ENCODE measurements around the gene ALKBH8.
"Not testable (repeated sequence)": the region's sequence is repeated elsewhere in the genome, so short reads cannot be mapped to it uniquely, and the experiment has no call there.

Gene ALKBH8

DNA sequence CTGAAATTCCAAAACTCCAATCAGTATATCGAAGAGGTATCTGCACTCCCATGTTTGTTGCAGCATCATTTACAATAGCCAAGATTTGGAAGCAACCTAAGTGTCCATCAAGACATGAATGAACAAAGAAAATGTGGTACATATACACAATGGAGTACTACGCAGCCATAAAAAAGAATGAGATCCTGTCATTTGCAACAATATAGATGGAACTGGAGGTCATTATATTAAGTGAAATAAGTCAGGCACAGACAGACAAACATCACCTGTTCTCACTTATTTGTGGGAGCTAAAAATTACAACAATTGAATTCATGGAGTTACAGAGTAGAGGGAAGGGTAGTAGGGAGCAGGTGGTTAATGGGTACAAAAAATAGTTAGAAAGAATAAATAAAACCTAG lies 13.6 kb upstream of the ALKBH8 start:
- in situ Hi-C loops (cut with MboI; ENCODE audit: low sequenced_read_pairs), result not testable (repeated sequence)

DNA sequence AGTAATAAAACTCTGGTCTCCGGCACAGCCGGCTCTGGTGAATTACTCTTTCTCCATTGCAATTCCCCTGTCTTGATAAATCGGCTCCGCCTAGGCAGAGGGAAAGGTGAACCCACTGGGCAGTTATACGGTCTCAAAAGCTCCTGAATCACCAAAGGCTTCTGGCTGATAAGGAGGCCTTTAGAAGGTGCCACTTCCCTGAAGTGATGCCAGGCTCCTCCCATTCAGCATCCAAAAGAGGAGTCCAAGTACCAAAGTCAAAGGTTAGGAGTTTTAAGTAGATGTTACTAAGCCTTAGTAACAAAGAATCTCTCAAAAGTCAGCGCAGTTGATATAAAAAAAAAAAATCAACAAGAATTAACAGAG lies 11.8 kb upstream of the ALKBH8 start:
- in situ Hi-C loops (cut with MboI; ENCODE audit: low sequenced_read_pairs), result no loop called here

DNA sequence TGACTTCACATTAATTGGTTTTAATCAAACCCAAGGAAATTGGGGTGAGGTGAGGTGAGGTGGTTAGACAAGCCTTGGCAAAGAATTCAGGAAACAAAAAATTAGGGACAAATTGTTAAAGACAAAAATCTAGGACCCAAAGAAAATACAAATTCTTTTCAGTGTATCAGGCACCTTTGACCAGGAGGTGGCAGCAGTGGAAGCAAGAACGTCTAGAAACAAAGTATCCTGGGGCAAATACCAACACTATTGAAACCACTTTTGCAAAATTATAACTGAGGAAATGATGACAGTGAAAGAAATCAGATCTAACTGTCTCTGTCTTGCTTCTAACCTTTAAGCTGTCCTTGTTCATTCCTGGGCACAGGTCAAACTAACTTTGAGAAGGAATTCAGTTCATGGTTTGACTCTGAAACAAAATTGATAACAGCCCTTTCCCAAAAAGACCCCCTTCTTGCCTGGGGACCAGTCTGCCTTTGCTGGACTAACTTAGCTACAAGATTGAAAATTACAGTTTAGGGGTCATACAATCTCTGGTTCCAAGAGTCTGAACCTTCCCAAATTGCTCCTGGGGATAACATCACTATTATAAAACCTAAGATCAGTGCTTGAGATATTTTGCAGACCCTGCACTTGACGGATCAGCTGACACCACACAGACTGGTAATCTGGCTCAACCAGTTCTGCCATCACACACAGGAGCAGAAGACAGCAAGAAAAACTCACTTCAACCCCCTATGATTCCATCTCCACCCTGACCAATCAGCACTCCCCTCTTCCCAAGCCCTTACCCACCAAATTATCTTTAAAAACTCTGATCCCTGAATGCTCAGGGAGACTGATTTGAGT lies 11.2 kb upstream of the ALKBH8 start:
- in situ Hi-C loops (cut with MboI; ENCODE audit: low sequenced_read_pairs), result not testable (repeated sequence)

DNA sequence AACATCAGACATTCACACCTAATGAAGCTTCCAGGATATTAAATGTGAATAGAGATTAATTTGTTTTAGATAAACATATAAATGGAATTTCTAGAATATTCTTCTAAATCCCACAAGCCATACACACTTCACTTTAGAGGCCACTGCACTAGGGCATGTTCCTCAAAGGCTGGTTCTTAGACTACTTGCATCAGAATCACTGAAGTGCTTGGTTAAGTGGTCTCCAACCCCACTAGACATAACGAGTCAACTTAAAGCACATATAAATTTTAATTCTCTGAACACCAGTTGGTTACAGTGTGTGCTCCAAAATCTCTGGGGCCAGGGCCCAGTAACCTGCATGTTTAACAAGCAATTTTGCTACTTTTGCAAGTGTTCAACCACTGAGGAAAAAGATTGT lies 7.9 kb upstream of the ALKBH8 start:
- in situ Hi-C loops (cut with MboI; ENCODE audit: low sequenced_read_pairs), result no loop called here

DNA sequence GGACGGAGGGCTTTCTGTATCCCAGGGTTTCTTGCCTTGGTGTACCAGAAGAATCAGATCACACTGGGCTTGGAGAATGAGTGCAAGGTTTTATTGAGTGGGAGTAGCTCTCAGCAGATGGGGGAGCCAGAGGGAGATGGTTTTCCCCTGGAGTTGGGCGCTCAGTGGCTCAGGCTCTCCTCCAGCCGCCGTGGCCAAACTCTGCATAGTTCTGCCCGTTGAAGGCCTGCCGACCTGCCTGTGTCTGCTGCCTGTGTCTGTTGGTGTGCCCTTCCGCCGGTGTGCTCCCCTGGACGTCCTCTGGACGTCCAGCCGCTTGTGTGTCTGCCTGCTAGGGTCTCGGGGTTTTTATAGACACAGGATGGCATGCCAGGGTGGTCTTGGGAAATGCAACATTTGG lies 4.5 kb upstream of the ALKBH8 start:
- in situ Hi-C loops (cut with MboI; ENCODE audit: low sequenced_read_pairs), result no loop called here

DNA sequence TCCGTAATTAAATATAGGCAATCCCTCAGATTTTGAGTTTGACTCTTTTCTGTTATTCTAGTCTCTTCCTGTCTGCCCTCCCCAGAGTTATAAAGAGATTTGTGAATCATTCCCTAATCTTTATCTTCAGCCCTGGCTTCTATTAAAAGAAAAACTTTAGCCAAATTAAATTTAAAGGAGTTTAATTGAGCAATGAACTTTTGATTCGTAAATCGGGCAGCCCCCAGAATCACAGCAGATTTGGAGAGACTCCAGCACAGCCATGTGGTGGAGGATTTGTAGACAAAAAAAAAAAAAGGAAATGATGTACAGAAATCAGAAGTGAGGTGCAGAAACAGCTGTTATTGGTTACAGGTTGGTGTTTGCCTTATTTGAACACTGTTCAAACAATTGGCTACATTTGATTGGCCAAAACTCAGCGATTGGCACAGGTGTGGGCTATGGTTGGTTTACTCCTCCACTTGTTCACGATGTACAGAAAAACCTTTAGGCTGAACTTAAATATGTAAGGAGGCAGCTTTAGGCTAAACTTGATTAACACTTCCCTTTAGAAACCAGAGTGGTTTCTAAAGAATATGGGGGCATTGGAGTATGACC lies 2.3 kb upstream of the ALKBH8 start:
- in situ Hi-C loops (cut with MboI; ENCODE audit: low sequenced_read_pairs), result no loop called here

DNA sequence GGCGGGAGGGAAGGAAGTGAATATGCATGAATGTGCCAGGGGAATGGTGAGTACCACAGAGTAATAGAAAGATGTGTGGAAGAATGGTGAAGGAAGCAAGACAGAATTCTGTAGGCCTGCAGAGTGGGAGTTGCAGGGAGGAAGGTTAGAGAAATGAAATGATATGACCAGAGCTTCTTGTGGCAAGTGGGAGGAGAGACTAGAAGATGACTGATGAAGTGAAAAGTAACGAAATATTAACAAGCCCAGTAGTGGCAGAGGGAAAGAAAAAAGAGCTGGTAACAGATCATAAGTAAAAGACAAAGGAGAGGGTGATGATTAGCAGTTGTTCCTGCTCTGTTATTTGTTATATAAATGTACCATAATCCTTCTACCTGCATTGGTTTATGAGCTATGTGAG lies 1.0 kb upstream of the ALKBH8 start:
- in situ Hi-C loops (cut with MboI; ENCODE audit: low sequenced_read_pairs), result no loop called here

DNA sequence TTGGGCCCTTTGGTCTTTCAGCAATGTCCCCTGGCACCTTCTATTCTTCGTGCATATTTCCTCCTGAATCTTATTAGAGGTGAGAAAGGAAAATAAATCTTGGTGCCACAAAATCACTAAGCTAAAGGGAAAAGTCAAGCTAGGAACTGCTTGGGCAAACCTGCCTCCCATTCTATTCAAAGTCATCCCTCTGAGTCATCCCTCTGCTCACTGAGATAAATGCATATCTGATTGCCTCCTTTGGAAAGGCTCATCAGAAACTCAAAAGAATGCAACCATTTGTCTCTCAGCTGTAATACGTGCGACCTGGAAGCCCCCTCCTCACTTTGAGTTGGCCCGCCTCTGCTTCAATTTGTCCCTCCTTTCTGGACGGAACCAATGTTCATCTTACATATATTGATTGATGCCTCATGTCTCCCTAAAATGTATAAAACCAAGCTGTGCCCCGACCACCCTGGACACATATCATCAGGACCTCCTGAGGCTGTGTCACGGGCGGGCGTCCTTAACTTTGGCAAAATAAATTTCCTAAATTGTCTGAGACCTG lies 493 bp upstream of the ALKBH8 start:
- in situ Hi-C loops (cut with MboI; ENCODE audit: low sequenced_read_pairs), result not testable (repeated sequence)

DNA sequence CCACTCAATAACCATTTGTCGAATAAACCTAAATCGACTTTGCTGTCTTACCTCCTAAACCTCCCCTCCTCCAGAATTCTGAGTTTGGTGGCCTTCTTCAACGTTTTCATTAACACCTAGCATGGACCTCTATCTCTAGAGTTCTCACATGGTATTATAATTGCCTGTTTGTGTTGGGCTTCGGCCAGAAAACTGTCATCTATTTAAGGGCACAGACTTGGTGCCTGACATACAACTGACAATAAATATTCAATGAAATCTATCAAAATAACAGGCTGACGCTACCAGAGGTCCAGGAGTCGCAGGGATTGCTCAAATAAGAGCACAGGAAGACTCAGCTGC lies 687 bp downstream of the ALKBH8 start:
- in situ Hi-C loops (cut with MboI; ENCODE audit: low sequenced_read_pairs), result no loop called here

DNA sequence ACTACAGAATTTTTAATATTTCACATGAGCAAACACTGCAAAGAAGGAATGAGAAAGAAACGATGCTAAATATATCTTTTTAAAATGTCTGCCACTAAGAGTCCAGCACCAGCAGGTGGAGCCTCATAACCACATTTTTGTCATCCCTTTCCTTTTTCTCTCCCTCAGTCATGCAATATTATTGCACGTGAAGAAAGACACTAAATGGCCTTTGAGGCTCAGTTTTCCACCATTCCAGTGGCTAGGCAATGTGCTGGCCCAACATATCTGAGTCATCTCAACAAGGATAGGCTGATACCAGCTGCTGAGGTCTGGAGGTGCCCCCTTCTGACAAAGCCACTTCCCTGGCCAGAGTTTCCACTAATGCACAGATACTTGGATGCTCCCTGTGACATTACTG lies 1.8 kb downstream of the ALKBH8 start:
- in situ Hi-C loops (cut with MboI; ENCODE audit: low sequenced_read_pairs), result no loop called here

DNA sequence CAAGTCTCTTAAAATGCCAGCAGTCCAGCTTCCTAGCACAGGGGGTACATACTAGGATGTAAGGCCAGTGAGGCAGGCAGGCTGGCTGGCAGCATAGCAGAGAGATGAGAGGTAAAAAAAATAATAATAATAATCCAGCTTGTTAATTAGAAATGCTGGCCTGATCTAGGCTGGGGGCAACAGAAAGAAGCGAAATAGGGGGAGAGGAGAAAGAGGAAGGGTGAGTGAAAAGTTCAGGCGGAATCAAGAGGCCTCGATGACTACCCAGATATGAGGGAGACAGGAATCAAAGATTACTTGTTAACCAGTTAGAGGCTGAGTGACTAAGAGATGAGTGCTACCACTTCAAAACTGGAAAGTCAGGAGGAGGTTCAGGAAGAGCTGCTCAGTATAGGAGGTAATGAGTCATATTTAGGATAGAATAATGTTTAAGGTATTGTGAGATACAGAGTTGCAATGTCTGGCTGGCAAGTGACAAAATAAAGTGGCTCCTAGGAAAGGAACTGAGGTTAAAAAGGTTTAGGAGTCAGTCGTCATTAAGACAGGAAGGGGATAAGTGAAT lies 2.8 kb downstream of the ALKBH8 start:
- in situ Hi-C loops (cut with MboI; ENCODE audit: low sequenced_read_pairs), result no loop called here

DNA sequence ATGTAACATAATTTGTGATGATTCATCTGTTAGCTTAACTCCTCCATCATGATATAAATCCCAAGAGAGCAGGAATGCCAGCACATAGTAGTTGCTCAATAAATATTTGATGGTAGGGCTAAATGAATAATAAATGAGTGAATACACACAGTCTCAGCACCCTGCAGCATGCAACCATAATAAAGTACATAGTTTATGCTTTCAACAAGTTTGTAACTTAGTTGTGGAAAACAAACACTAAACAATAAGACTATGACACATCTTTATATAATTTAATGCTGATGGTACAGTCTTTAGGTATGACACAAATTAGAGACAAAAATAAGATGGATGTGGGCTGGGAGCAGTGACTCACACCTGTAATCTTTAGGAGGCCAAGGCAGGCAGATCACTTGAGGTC lies 3.8 kb downstream of the ALKBH8 start:
- in situ Hi-C loops (cut with MboI; ENCODE audit: low sequenced_read_pairs), result no loop called here

DNA sequence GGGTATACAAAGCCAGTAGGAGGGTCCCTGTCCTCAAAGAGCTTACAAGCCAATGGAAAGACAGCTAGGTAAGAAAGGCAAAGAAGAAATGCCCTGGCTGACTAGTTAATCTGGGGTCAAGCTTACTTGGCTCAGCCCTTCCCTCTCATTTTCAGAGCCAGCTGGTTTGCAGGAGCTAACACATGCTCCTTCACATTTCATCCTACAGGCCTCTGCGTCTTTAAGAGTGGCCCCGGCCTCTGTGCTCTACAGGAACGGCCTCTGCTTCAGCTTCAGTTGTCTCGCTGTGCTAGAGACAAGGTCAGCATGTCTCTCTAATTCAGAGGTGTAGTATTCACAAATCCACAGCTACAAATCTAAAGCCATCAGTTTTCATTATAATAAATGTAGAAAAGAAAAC lies 15.2 kb downstream of the ALKBH8 start:
- in situ Hi-C loops (cut with MboI; ENCODE audit: low sequenced_read_pairs), result loop anchor here (10.0 kb wide), 1 partner anchor 134 kb away; no protein-coding TSS in a partner anchor

DNA sequence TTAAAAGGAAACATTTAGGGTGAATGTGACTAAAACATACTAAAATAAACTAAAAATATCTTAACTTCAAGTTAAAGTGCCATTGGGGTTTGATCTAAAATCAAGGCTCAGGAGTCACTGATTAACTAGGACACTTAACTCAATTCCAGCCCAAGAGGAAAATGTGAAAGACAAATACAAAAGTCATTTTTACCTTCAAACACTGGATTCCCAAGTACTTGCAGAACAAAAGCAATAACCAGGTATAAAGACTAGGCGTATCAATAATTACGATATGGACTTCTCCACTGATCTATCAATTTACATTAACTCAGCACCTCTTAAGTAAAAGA lies 15.6 kb downstream of the ALKBH8 start:
- in situ Hi-C loops (cut with MboI; ENCODE audit: low sequenced_read_pairs), result loop anchor here (10.0 kb wide), 1 partner anchor 135 kb away; no protein-coding TSS in a partner anchor

DNA sequence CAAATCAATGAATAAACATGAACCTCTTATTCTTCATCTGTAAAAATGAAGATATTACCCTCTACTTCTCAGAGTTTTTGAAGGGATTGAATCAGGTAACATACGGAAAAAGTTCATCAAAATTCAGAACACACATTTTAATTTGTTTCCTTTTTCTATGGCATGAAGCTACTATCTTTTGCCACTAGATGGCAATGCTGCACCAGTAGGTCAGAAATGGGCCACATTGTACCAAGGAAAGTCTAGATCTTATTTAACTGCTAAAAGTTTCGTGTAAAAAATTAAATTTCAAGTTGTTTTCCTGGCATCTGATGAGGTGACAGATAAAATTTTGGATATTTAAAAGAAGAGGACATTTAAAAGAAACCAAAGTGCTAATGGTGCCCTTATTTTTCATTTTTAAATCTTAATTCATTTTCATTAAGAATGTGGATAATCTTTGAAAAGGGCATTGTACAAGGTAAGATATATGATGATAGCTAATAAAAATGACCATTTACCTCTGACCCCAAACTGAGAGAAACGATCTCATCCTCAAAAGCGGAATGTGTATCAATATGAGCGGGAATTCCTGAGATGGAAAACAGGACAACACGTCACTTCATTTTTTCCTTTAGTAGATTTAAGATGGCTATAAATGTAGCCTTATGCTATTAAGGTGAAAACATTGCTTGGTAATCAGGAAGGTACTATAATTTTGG lies 16.1 kb downstream of the ALKBH8 start:
- in situ Hi-C loops (cut with MboI; ENCODE audit: low sequenced_read_pairs), result no loop called here

DNA sequence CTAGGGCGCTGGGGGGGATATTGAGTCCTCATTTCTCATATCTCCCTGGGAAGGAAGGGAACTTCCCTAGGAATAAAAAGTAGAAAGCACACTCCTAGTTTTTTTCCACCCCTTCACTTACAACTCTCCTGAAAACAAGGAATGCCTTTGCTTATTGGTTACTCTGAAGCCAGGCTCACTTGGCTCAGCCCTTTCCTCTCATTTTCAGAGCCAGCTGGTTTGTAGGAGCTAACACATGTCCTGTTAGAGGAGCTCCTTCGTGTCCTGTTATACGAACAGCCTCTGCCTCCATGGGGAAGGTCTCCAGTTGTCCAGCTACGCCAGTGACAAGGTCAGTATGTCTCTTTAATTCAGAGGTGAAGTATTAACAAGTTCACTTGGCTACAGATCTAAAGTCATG lies 17.6 kb downstream of the ALKBH8 start:
- in situ Hi-C loops (cut with MboI; ENCODE audit: low sequenced_read_pairs), result no loop called here

DNA sequence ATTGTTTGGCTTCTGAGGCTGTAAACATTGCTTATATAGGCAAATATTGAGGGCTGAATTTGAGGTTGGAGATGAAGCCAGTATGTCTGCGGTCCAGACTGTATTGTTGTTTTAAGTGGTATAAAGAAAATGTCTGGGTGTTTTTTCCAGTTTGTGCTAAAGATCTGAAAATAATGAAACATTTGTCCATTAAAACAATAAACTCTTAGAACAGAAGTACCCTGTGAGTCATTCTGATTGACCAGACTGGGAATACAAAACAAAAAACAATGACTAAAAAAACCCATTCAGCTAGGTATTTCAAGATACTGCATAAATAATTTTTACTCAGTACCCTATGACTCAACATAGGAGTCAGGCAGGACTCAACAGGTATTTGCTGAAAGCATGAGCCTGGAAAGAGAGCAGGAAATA lies 20.4 kb downstream of the ALKBH8 start:
- in situ Hi-C loops (cut with MboI; ENCODE audit: low sequenced_read_pairs), result no loop called here

DNA sequence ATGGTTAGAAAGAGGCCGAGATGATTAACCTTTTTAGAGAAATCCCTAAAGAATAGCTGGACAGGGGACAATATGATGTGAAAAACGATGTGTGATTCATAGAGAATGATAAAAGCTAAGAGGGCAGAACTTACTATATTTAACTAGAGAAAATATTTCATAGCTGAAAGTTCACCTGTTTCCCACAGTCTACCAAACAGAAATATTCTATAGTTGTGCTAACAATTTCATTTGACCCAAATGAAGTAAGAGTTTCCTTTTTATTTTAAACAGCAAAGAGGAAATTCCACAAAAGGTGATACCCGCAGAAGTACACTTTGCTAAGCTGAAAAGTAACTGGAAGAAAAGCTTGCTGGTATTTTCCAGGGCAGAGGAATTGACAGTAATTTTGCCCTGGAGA lies 26.7 kb downstream of the ALKBH8 start:
- in situ Hi-C loops (cut with MboI; ENCODE audit: low sequenced_read_pairs), result no loop called here

DNA sequence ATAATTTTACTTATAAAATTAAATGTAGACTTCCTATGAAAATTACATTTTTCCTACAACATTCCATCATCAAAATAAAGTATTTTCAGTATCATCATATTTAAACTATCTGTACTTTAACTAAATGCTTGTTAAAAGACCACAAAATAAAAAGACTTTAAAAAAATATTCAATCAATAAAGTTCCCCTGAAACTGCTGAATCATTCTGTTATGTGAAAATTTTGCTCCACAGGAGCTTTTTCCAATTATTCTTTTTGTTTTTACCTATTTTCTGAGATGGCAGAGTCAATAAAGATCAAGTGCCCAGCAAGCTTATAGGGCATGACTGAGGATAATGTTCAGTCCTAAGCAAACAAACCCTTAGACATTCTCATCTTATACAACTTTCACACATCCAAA lies 27.3 kb downstream of the ALKBH8 start:
- in situ Hi-C loops (cut with MboI; ENCODE audit: low sequenced_read_pairs), result no loop called here

DNA sequence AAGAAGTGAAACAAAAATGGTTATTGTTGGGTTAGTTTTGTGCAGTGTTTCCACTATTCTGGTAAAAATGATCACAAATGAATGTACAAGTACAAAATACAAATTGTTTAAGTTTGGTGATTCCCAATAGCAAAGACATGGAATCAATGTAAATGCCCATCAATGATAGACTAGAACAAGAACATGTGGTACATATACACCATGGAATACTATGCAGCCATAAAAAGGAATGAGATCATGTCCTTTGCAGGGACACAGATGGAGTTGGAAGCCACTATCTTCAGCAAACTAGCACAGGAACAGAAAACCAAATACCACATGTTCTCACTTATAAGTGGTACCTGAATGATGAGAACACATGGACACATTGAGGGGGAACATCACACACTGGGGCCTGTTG lies 28.4 kb downstream of the ALKBH8 start:
- in situ Hi-C loops (cut with MboI; ENCODE audit: low sequenced_read_pairs), result not testable (repeated sequence)

DNA sequence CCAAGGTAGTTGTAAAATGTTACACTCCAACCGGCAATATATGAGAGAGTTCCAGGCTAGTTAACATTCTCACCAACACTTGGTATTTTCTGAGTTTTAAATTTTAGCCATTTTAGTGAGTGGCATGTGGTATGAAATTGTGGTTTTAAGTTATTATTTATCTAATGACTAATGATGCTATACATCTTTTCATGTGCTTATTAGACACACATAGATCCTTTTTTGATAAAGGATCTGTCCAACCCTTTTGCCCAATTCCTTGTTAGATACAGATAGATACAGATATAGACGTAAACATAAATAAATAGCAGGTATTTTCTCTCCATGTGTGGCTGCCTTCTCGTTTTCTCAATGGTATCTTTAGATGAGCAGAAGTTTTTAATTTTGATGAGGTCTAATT lies 39.3 kb downstream of the ALKBH8 start:
- in situ Hi-C loops (cut with MboI; ENCODE audit: low sequenced_read_pairs), result no loop called here

DNA sequence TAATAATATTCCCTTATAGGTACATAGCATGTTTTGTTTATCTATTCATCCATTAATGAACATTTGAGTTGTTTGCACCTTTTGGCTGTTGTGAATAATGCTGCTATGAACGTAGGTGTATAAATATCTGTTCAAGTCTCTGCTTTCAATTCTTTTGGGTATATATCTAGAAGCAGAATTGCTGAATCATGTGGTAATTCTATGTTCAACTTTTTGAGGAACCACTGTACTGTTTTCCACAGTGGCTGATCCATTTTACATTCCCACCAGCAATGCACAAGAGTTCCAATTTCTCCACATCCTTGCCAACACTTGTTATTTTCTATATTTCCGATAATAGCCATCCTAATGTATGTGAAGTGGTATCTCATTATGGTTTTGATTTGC lies 56.7 kb downstream of the ALKBH8 start:
- in situ Hi-C loops (cut with MboI; ENCODE audit: low sequenced_read_pairs), result no loop called here
